Measurements from ENCODE around the gene TRMT2A.

Gene TRMT2A

DNA sequence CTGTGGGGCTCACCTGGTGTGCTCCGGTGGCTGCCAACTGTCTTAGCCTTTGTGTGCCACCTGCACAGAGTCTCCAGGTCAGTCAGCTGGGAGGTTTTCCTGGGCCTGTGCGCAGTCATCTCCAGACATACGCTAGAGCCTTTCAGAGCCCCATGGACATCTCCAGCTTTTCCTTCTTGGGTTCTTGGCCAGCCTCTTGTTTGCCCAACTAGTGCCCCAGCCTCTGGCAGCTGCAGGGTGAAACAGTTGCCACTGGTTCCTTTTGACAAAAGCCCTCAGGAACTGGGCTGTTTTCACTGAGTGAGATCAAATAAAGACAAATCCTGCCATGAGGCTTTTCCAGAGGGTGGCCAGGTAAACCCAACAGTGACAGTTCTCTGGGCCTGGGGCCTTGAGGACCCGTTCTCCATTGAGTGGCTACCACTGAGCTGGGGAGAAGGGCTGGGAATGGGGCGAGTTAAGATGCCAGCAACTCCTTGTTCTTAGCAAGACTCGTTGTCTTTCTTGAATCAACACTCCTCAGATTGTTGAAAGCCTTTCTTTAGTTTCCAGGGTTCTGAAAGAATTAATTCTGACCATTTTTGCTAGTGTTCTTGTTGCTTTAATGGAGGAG is 17.8 kb downstream of the TRMT2A start:
- no peak for TF ChIP-seq POLR2AphosphoS5 (IDR thresholded peaks at IDR 0.05; ENCODE audit: low read depth, low read length)
- no peak for TF ChIP-seq FOXP2 (optimal IDR thresholded peaks at IDR 0.05; ENCODE audit: borderline replicate concordance, extremely low read depth, extremely low read length, insufficient read depth)
- no peak for TF ChIP-seq TAF1 (IDR thresholded peaks at IDR 0.05; ENCODE audit: borderline replicate concordance, insufficient read depth, low read length)
- TF ChIP-seq, protein P1, sequence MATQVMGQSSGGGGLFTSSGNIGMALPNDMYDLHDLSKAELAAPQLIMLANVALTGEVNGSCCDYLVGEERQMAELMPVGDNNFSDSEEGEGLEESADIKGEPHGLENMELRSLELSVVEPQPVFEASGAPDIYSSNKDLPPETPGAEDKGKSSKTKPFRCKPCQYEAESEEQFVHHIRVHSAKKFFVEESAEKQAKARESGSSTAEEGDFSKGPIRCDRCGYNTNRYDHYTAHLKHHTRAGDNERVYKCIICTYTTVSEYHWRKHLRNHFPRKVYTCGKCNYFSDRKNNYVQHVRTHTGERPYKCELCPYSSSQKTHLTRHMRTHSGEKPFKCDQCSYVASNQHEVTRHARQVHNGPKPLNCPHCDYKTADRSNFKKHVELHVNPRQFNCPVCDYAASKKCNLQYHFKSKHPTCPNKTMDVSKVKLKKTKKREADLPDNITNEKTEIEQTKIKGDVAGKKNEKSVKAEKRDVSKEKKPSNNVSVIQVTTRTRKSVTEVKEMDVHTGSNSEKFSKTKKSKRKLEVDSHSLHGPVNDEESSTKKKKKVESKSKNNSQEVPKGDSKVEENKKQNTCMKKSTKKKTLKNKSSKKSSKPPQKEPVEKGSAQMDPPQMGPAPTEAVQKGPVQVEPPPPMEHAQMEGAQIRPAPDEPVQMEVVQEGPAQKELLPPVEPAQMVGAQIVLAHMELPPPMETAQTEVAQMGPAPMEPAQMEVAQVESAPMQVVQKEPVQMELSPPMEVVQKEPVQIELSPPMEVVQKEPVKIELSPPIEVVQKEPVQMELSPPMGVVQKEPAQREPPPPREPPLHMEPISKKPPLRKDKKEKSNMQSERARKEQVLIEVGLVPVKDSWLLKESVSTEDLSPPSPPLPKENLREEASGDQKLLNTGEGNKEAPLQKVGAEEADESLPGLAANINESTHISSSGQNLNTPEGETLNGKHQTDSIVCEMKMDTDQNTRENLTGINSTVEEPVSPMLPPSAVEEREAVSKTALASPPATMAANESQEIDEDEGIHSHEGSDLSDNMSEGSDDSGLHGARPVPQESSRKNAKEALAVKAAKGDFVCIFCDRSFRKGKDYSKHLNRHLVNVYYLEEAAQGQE (IDR thresholded peaks at IDR 0.05; ENCODE audit: insufficient read depth in 1 of 2, low read depth in 2 of 2, low read length in 2 of 2), result no peak
- no peak for TF ChIP-seq SIN3A (IDR thresholded peaks at IDR 0.05; ENCODE audit: borderline replicate concordance, insufficient read depth, low read length)

DNA sequence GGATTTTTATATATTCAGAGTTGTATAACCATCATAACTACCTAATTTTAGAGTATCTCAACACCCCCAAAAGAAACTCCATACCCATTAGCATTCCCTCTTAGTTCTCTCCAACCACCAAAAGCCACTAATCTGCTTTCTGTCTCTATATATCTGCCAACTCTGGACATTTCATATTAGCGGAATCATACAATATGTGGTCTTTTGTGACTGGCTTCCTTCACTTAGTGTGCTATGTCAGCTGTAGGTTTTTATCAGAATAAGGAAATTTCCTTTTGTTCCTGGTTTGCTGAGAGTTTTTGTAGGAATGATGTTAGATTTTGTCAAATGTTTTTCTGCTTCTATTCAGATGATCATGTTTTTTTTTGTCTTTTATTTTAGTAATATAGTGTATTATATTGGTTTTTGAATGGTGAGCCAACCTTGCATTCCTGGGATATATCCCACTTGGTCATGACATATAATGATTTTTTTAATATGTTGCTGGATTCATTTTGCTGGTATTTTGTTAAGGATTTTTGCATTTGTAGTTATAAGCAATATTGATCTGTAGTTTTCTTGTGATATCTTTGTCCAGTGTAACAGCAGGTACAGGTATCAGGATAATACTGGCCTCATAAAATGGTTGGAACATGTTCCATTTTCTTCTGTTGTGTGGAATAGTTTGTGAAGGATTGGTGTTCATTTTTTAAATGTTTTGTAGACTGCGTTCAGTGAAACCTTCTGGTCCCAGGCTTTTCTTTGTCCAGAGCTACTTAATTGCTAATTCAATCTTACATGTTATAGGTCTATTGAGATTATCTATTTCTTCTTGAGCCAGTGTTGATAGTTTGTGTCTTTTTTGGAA is 20.2 kb downstream of the TRMT2A start:
- no peak for TF ChIP-seq FOXP2 (optimal IDR thresholded peaks at IDR 0.05; ENCODE audit: borderline replicate concordance, extremely low read depth, extremely low read length, insufficient read depth)

DNA sequence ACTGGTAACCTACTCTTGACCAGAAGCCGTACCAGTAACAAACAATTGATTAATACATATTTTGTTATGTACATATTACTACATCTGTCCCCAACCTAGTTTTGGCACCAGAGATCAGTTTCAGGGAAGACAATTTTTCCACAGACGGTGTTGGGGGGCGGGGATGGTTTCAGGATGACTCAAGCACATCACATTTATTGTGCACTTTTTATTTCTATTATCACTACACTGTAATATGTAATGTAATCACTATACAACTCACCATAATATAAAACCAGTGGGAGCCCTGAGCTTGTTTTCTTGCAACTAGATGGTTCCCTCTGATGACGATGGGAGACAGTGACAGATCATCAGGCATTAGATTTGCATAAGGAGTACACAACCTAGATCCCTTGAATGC is 21.5 kb downstream of the TRMT2A start:
- TF ChIP-seq POLR2AphosphoS5 (IDR thresholded peaks at IDR 0.05; ENCODE audit: low read depth, low read length), result no peak
- no peak for TF ChIP-seq TAF1 (IDR thresholded peaks at IDR 0.05; ENCODE audit: borderline replicate concordance, insufficient read depth, low read length)
- TF ChIP-seq, protein P1 (IDR thresholded peaks at IDR 0.05; ENCODE audit: insufficient read depth in 1 of 2, low read depth in 2 of 2, low read length in 2 of 2), result no peak
- TF ChIP-seq FOXP2 (optimal IDR thresholded peaks at IDR 0.05; ENCODE audit: borderline replicate concordance, extremely low read depth, extremely low read length, insufficient read depth), result no peak
- TF ChIP-seq SIN3A (IDR thresholded peaks at IDR 0.05; ENCODE audit: borderline replicate concordance, insufficient read depth, low read length), result no peak

DNA sequence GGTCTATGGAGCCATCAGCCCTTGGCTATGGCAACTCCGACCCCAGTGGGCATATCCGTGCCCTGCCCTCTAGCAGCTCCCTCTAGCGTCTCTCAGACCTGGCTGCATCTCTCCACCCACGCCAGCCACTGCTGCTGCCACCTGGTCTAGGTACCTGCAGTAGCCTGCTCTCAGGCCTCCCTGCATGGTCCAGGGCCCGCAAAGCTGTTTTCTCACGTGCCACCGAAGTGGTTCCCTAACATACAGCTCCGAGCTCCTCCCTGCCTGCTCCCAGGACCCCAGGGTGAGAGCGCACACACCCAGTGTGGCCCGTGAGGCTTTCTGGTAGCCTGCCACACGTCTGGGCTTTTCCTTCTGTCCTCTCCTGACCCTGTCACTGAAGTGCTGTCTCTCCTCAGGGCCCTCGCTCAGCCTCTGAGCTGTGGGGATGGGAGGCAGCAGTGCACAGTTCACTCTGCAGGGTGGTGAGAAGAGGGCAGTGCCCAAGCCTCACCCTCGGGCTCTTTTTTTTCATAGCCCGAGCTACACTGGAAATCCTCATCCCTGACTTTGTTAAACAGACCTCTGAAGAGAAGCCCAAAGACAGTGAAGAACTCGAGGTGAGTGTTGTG is 22.7 kb downstream of the TRMT2A start:
- TF ChIP-seq FOXP2 (optimal IDR thresholded peaks at IDR 0.05; ENCODE audit: borderline replicate concordance, extremely low read depth, extremely low read length, insufficient read depth) (no peak), SIN3A (IDR thresholded peaks at IDR 0.05; ENCODE audit: borderline replicate concordance, insufficient read depth, low read length) (no peak), POLR2AphosphoS5 (IDR thresholded peaks at IDR 0.05; ENCODE audit: low read depth, low read length) (no peak), TAF1 (IDR thresholded peaks at IDR 0.05; ENCODE audit: borderline replicate concordance, insufficient read depth, low read length) (no peak)
- TF ChIP-seq, protein P1 (IDR thresholded peaks at IDR 0.05; ENCODE audit: insufficient read depth in 1 of 2, low read depth in 2 of 2, low read length in 2 of 2), result no peak

DNA sequence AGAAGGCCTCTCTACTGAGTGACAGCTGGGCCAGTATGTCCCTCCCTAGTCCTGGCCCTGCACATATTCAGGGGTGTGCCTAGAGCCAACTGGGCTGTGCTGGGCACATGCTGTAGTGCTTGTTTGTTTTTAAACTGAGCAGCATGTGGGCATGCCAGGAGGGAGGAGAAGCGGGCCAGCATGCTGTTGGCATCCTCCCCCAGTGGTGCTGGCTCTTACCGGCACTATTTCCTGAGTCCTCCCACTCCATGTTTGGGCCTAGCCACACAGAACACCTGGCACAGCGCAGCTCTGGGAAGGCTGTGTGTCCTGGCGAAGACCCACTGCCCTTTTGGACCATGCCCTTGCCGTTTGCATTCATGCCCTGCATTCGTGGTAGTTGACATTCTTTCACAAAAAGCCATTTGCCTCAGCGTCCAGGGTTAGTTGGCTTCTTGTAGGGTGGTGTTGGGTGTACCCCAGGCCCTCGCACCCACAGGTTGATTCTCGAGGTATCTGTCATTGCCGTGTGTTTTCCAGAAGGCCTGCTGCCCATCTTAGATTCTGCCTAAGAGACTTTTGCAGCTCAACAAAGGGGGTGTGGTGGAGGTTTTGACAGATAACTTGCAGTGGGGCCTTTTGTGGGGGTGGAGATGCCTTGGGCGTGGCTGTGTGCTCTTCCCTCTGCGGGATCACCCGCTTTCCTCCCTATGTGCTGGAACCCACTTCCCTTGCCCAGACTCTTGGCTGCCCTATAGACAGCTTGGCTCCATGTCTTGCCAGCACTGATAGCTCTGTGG is 23.4 kb downstream of the TRMT2A start:
- TF ChIP-seq SIN3A (IDR thresholded peaks at IDR 0.05; ENCODE audit: borderline replicate concordance, insufficient read depth, low read length), result no peak
